K562 (cell line): ENCODE data around the gene POLD1. TPM values are rescaled to one million over a fixed set of nuclear protein-coding genes. Genes with fewer than 3 reads are reported as not detected.
A peak's percentile ranks its signal among the peaks of the same experiment; 100 is the strongest.

Experiments
- CXXC5 ChIP-seq: fragments of 250-450 bp; sonication (Bioruptor Pico); IDR thresholded peaks from 2 replicates; pipeline ENCODE4 v1.8.0; 2022; ENCODE audit warnings: inconsistent platforms, mild to moderate bottlenecking, moderate library complexity
- DIDO1 ChIP-seq: fragments of 450-650 bp; IDR thresholded peaks from 2 replicates; pipeline ENCODE4 v1.6.1; 2016; ENCODE audit warnings: low read depth, missing biosample characterization, missing genetic modification characterization
- ESRRB ChIP-seq: fragments of 250-450 bp; sonication (Bioruptor Pico); IDR thresholded peaks from 2 replicates; pipeline ENCODE4 v1.5.0; 2020; ENCODE audit warnings: mild to moderate bottlenecking, moderate library complexity, borderline replicate concordance
- HDAC6 ChIP-seq: IDR thresholded peaks from 2 replicates; pipeline ENCODE4 v1.6.1; 2012; ENCODE audit warnings: low read depth, mild to moderate bottlenecking, control low read depth, inconsistent platforms, low read length, moderate library complexity
- HES1 ChIP-seq: fragments of 450-650 bp; IDR thresholded peaks from 2 replicates; pipeline ENCODE4 v1.6.1; 2016; ENCODE audit warnings: low read depth, mild to moderate bottlenecking, moderate library complexity
- HNRNPK ChIP-seq: fragments of 200-400 bp; formaldehyde crosslinking; IDR thresholded peaks from one replicate; pipeline ENCODE4 v1.6.1; 2018; ENCODE audit warnings: mild to moderate bottlenecking, low read depth, low read length; ENCODE audit not compliant: poor library complexity, severe bottlenecking
- KAT8 ChIP-seq: fragments of 450-650 bp; IDR thresholded peaks from 2 replicates; pipeline ENCODE4 v1.6.1; 2016; ENCODE audit warnings: low read depth, mild to moderate bottlenecking
- MYC ChIP-seq, 2 experiments: fragments of 250-450 bp in 1 of 2; sonication (Bioruptor Pico) in 1 of 2; IDR thresholded peaks; 2 replicates each; pipeline versions ENCODE4 v1.5.1 to v1.6.1; 2012 to 2021; ENCODE audit warnings: low read depth in 2 of 2, borderline replicate concordance in 1 of 2, improper control_type of control experiment in 1 of 2, low read length in 1 of 2, mild to moderate bottlenecking in 1 of 2, moderate library complexity in 1 of 2
- PBX2 ChIP-seq, 2 experiments: IDR thresholded peaks in 1 of 2; conservative IDR thresholded peaks in 1 of 2; 2 replicates each; pipeline ENCODE4 v1.6.1; 2016; ENCODE audit warnings: low read depth in 2 of 2, mild to moderate bottlenecking in 1 of 2, missing compliant biosample characterization in 1 of 2, missing genetic modification characterization in 1 of 2, moderate library complexity in 1 of 2
- PHB ChIP-seq: fragments of 250-450 bp; sonication (Bioruptor Pico); IDR thresholded peaks from 2 replicates; pipeline ENCODE4 v1.5.0; 2021
- RBM25 ChIP-seq: fragments of 200-400 bp; formaldehyde crosslinking; IDR thresholded peaks from 2 replicates; pipeline ENCODE4 v1.6.1; 2018; ENCODE audit warnings: low read length, low read depth, moderate library complexity; ENCODE audit not compliant: severe bottlenecking
- SLC30A9 ChIP-seq: fragments of 250-450 bp; sonication (Bioruptor Pico); IDR thresholded peaks from 2 replicates; pipeline ENCODE4 v1.8.0; 2022; ENCODE audit warnings: mild to moderate bottlenecking, moderate library complexity
- SRSF7 ChIP-seq: fragments of 200-400 bp; formaldehyde crosslinking; optimal IDR thresholded peaks from 2 replicates; pipeline ENCODE3; 2017; ENCODE audit warnings: mild to moderate bottlenecking, low read depth, low read length
- TAF9B ChIP-seq: fragments of 450-650 bp; IDR thresholded peaks from 2 replicates; pipeline ENCODE4 v1.6.1; 2018; ENCODE audit warnings: mild to moderate bottlenecking; ENCODE audit not compliant: partially characterized antibody
- TRIM25 ChIP-seq: fragments of 450-650 bp; IDR thresholded peaks from 2 replicates; pipeline ENCODE4 v1.7.0; 2016; ENCODE audit warnings: borderline replicate concordance
- ZBTB26 ChIP-seq: fragments of 450-650 bp; formaldehyde crosslinking; IDR thresholded peaks from 2 replicates; pipeline ENCODE4 v1.4.0; 2022; ENCODE audit warnings: missing genetic modification characterization
- ZNF232 ChIP-seq: sonication (generic); formaldehyde crosslinking; IDR thresholded peaks from 2 replicates; pipeline ENCODE4 v1.8.0; 2022; ENCODE audit warnings: mild to moderate bottlenecking, missing genetic modification reagents
- ZNF347 ChIP-seq: fragments of 450-650 bp; formaldehyde crosslinking; IDR thresholded peaks from 2 replicates; pipeline ENCODE4 v1.4.0; 2020; ENCODE audit warnings: low read depth, mild to moderate bottlenecking, moderate library complexity
- polyA plus RNA-seq, 8 experiments: library from polyadenylated mRNA; depleted of rRNA in 4 of 8; stranded (reverse) in 5 of 8; unstranded in 3 of 8; fragments of >200 nt; fragmentation: Nextera tagmentation in 2 of 8; fragmentation: Illumina TruSeq in 1 of 8; extraction: Ambion mirVana in 2 of 8; extraction: Trizol in 1 of 8; gene quantifications; 2 replicates each; pipeline versions ENCODE4 v1.2.1 to v1.2.3, GENCODE V29; 2011 to 2014; ENCODE audit warnings: inconsistent platforms in 1 of 8, missing spikeins in 1 of 8
- total RNA-seq, 7 experiments: library from RNA; depleted of rRNA in 6 of 7; stranded (reverse); fragments of >200 nt in 6 of 7; fragmentation: Illumina TruSeq in 2 of 7; extraction: Trizol in 2 of 7; gene quantifications; 2 replicates each; pipeline versions ENCODE4 v1.2.1 to v1.2.3, GENCODE V29; 2011 to 2021; ENCODE audit warnings: low replicate concordance in 1 of 7

POLD1 gene
- total and polyA plus RNA-seq, 9 of the 15 experiments (the other 6 are each of a cell fraction or from before 2014, with no cell fraction given), result 1.3 to 312 (median 47.8) TPM

GRCh38 chr19:50431343-50432220 is 47.4 kb downstream of the POLD1 start (continued):
- no peak for TF ChIP-seq PBX2 (CRISPR knock-in tag; IDR thresholded peaks at IDR 0.05; ENCODE audit: low read depth)
- no peak for TF ChIP-seq PBX2 (tag; conservative IDR thresholded peaks at IDR 0.05; ENCODE audit: low read depth)
- TF ChIP-seq HDAC6, result no peak
- TF ChIP-seq PHB (CRISPR knock-in tag), result no peak
- TF ChIP-seq MYC (IDR thresholded peaks at IDR 0.05; ENCODE audit: low read depth, low read length), result no peak
- TF ChIP-seq MYC (CRISPR knock-in tag; IDR thresholded peaks at IDR 0.05; ENCODE audit: borderline replicate concordance, low read depth), result no peak
- no peak for TF ChIP-seq KAT8
- TF ChIP-seq HES1, result peak; percentile 61; the same call in 1 of the 2 replicates
- no peak for TF ChIP-seq SRSF7
- TF ChIP-seq RBM25, result no peak
- TF ChIP-seq TRIM25, result no peak
- TF ChIP-seq ESRRB (CRISPR knock-in tag), result no peak
- no peak for TF ChIP-seq DIDO1 (tag)
- TF ChIP-seq ZBTB26 (CRISPR knock-in tag), result no peak
- peak; percentile 58 for TF ChIP-seq CXXC5 (CRISPR knock-in tag)
- TF ChIP-seq ZNF347, result no peak
- no peak for TF ChIP-seq SLC30A9
- TF ChIP-seq TAF9B, result no peak
- TF ChIP-seq ZNF232 (CRISPR knock-in tag), result no peak
- TF ChIP-seq HNRNPK, result no peak
